H1 (cell line): ENCODE data around the gene SART1. TPM values are rescaled to one million over a fixed set of nuclear protein-coding genes. Genes with fewer than 3 reads are reported as not detected.

Source experiments
- ASH2L ChIP-seq: fragments of 200-600, 300-600 bp; sonication (generic); IDR thresholded peaks from one replicate; pipeline ENCODE4 v1.7.1; 2017; ENCODE audit warnings: low read length
- GABPA ChIP-seq: IDR thresholded peaks from 2 replicates; pipeline ENCODE4 v1.6.1; 2011; ENCODE audit warnings: mild to moderate bottlenecking, low read length, moderate library complexity, borderline replicate concordance; ENCODE audit not compliant: insufficient read depth
- JUN ChIP-seq: IDR thresholded peaks from 2 replicates; pipeline ENCODE4 v1.6.1; 2011; ENCODE audit warnings: low read depth, mild to moderate bottlenecking, improper control_type of control experiment, low read length
- NRF1 ChIP-seq: IDR thresholded peaks from 2 replicates; pipeline ENCODE4 v1.6.1; 2011; ENCODE audit warnings: mild to moderate bottlenecking, low read depth, low read length, improper control_type of control experiment
- RXRA ChIP-seq: IDR thresholded peaks from 2 replicates; pipeline ENCODE4 v1.6.1; 2011; ENCODE audit warnings: low read depth, mild to moderate bottlenecking, low read length, moderate library complexity; ENCODE audit not compliant: insufficient read depth
- SAP30 ChIP-seq: fragments of 300-600 bp; sonication (generic); IDR thresholded peaks from 2 replicates; pipeline ENCODE4 v1.7.1; 2012; ENCODE audit warnings: low read length, moderate library complexity, mild to moderate bottlenecking, inconsistent platforms; ENCODE audit not compliant: insufficient read depth, insufficient replicate concordance
- SIN3A ChIP-seq, 2 experiments: IDR thresholded peaks in 1 of 2; conservative IDR thresholded peaks in 1 of 2; 2 replicates each; pipeline ENCODE4 v1.6.1; 2011 to 2012; ENCODE audit warnings: low read length in 2 of 2, improper control_type of control experiment in 1 of 2, low read depth in 1 of 2, mild to moderate bottlenecking in 1 of 2
- TBP ChIP-seq: IDR thresholded peaks from 2 replicates; pipeline ENCODE4 v1.6.1; 2011; ENCODE audit warnings: low read depth, low read length, improper control_type of control experiment
- ZNF274 ChIP-seq: IDR thresholded peaks from 2 replicates; pipeline ENCODE4 v1.7.0; 2012; ENCODE audit warnings: low read length, borderline replicate concordance; ENCODE audit errors: extremely low read depth
- polyA plus RNA-seq, 7 experiments: library from polyadenylated mRNA; depleted of rRNA in 3 of 7; stranded (reverse) in 5 of 7; unstranded in 2 of 7; fragments of >200 nt in 5 of 7; fragments of 200-250 nt in 2 of 7; gene quantifications; 1 replicate in 5 of 7; 2 replicates in 1 of 7; 4 replicates in 1 of 7; pipeline versions ENCODE4 v1.2.1 to v1.2.3, GENCODE V29; 2011 to 2013; ENCODE audit warnings: missing spikeins in 2 of 7, mixed read lengths in 2 of 7
- total RNA-seq: library from RNA; stranded (reverse); fragmentation: NEBNext Ultra II Directional; extraction: Animal tissue kit (Norgen Biotek cat#: 25700); gene quantifications from 2 replicates; pipeline ENCODE4 v1.2.1, GENCODE V29; 2021
- TF ChIP-seq, protein P1 (sequence below): fragments of 300-600 bp; sonication (generic); IDR thresholded peaks from 2 replicates; pipeline ENCODE4 v1.7.1; 2012; ENCODE audit warnings: low read length, moderate library complexity, mild to moderate bottlenecking, inconsistent platforms; ENCODE audit not compliant: insufficient replicate concordance

SART1 gene
- total and polyA plus RNA-seq, 2 of the 8 experiments (the other 6 are each of a cell fraction or from before 2014, with no cell fraction given) = 9.7 to 46.1 TPM

DNA sequence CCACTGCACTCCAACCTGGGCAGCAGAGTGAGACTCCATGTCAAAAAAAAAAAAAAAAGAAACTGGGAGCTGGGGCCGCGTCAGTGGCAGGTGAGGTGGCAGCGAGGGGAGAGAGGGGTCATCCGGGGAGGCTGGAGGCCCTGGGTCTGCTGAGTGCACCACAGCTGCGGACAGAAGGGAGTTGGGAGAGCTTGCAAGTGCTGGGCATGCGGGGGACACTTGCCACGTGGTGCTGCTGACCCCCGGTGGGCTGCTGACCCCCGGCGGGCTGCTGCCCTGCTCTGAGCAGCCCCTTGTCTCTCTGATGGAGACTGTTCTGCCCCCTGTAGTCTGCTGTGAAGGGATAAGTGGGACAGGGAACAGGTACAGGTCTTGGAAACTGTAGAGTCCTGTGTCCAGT, 39.7 kb upstream of the SART1 start (continued):
- TF ChIP-seq, protein P1, sequence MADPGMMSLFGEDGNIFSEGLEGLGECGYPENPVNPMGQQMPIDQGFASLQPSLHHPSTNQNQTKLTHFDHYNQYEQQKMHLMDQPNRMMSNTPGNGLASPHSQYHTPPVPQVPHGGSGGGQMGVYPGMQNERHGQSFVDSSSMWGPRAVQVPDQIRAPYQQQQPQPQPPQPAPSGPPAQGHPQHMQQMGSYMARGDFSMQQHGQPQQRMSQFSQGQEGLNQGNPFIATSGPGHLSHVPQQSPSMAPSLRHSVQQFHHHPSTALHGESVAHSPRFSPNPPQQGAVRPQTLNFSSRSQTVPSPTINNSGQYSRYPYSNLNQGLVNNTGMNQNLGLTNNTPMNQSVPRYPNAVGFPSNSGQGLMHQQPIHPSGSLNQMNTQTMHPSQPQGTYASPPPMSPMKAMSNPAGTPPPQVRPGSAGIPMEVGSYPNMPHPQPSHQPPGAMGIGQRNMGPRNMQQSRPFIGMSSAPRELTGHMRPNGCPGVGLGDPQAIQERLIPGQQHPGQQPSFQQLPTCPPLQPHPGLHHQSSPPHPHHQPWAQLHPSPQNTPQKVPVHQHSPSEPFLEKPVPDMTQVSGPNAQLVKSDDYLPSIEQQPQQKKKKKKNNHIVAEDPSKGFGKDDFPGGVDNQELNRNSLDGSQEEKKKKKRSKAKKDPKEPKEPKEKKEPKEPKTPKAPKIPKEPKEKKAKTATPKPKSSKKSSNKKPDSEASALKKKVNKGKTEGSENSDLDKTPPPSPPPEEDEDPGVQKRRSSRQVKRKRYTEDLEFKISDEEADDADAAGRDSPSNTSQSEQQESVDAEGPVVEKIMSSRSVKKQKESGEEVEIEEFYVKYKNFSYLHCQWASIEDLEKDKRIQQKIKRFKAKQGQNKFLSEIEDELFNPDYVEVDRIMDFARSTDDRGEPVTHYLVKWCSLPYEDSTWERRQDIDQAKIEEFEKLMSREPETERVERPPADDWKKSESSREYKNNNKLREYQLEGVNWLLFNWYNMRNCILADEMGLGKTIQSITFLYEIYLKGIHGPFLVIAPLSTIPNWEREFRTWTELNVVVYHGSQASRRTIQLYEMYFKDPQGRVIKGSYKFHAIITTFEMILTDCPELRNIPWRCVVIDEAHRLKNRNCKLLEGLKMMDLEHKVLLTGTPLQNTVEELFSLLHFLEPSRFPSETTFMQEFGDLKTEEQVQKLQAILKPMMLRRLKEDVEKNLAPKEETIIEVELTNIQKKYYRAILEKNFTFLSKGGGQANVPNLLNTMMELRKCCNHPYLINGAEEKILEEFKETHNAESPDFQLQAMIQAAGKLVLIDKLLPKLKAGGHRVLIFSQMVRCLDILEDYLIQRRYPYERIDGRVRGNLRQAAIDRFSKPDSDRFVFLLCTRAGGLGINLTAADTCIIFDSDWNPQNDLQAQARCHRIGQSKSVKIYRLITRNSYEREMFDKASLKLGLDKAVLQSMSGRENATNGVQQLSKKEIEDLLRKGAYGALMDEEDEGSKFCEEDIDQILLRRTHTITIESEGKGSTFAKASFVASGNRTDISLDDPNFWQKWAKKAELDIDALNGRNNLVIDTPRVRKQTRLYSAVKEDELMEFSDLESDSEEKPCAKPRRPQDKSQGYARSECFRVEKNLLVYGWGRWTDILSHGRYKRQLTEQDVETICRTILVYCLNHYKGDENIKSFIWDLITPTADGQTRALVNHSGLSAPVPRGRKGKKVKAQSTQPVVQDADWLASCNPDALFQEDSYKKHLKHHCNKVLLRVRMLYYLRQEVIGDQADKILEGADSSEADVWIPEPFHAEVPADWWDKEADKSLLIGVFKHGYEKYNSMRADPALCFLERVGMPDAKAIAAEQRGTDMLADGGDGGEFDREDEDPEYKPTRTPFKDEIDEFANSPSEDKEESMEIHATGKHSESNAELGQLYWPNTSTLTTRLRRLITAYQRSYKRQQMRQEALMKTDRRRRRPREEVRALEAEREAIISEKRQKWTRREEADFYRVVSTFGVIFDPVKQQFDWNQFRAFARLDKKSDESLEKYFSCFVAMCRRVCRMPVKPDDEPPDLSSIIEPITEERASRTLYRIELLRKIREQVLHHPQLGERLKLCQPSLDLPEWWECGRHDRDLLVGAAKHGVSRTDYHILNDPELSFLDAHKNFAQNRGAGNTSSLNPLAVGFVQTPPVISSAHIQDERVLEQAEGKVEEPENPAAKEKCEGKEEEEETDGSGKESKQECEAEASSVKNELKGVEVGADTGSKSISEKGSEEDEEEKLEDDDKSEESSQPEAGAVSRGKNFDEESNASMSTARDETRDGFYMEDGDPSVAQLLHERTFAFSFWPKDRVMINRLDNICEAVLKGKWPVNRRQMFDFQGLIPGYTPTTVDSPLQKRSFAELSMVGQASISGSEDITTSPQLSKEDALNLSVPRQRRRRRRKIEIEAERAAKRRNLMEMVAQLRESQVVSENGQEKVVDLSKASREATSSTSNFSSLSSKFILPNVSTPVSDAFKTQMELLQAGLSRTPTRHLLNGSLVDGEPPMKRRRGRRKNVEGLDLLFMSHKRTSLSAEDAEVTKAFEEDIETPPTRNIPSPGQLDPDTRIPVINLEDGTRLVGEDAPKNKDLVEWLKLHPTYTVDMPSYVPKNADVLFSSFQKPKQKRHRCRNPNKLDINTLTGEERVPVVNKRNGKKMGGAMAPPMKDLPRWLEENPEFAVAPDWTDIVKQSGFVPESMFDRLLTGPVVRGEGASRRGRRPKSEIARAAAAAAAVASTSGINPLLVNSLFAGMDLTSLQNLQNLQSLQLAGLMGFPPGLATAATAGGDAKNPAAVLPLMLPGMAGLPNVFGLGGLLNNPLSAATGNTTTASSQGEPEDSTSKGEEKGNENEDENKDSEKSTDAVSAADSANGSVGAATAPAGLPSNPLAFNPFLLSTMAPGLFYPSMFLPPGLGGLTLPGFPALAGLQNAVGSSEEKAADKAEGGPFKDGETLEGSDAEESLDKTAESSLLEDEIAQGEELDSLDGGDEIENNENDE = no peak
- TF ChIP-seq RXRA (no peak), ZNF274 (no peak), NRF1 (no peak), ASH2L (no peak), TBP (no peak), SAP30 (no peak), JUN (no peak), SIN3A (conservative IDR thresholded peaks at IDR 0.05 in 1 of 2, IDR thresholded peaks at IDR 0.05 in 1 of 2; ENCODE audit: low read depth in 1 of 2, low read length in 2 of 2) (no peak), GABPA (no peak)
